ENCODE data around the gene UTP20. TPM values are rescaled to one million over a fixed set of nuclear protein-coding genes. Genes with fewer than 3 reads are reported as not detected.

UTP20 gene
- total and polyA plus RNA-seq, 4 donors: 1.5 to 10.1 (median 4.4) TPM

GRCh38 chr12:101267111-101267510 is 12.8 kb upstream of the UTP20 start:
- TF ChIP-seq FOXA2 (IDR thresholded peaks at IDR 0.05) (no peak), HNF4G (IDR thresholded peaks at IDR 0.05) (no peak), REST (IDR thresholded peaks at IDR 0.05) (no peak), ATF3 (IDR thresholded peaks at IDR 0.05) (no peak), YY1 (IDR thresholded peaks at IDR 0.05) (no peak), GABPA (IDR thresholded peaks at IDR 0.05 in 1 of 2, conservative IDR thresholded peaks at IDR 0.05 in 1 of 2) (no peak), SP1 (IDR thresholded peaks at IDR 0.05) (no peak), EGR1 (IDR thresholded peaks at IDR 0.05; ENCODE audit: low read depth in 2 of 2) (no peak), RXRA (IDR thresholded peaks at IDR 0.05) (no peak), CTCF (IDR thresholded peaks at IDR 0.05; ENCODE audit: low read depth, low read length, missing input control) (no peak), JUND (IDR thresholded peaks at IDR 0.05) (no peak), FOXA1 (IDR thresholded peaks at IDR 0.05) (no peak), RAD21 (IDR thresholded peaks at IDR 0.05) (no peak), HNF4A (conservative IDR thresholded peaks at IDR 0.05) (no peak)

GRCh38 chr12:101276433-101276832 is 3.5 kb upstream of the UTP20 start:
- no peak overlapping the region for H3K9ac ChIP-seq (ENCODE audit: low read depth in 1 of 2, low read length in 2 of 2)
- no peak overlapping the region for H3K27ac ChIP-seq (ENCODE audit: low read depth in 1 of 2, low read length in 2 of 2)
- H3K36me3 ChIP-seq (ENCODE audit: control insufficient read depth in 4 of 4, insufficient read depth in 3 of 4, low read depth in 1 of 4, low read length in 3 of 4): no peaks in the 10 kb centered on the region
- 83% methylated on average over 1 of the region's 1 CpG for WGBS
- no peak for DNase-seq (ENCODE audit: low spot score)
- TF ChIP-seq TAF1 (conservative IDR thresholded peaks at IDR 0.05) (no peak), ZBTB33 (IDR thresholded peaks at IDR 0.05) (no peak), CTCF (IDR thresholded peaks at IDR 0.05; ENCODE audit: low read depth, low read length, missing input control) (no peak), RAD21 (IDR thresholded peaks at IDR 0.05) (no peak), YY1 (IDR thresholded peaks at IDR 0.05) (no peak), FOXA2 (IDR thresholded peaks at IDR 0.05) (no peak), GABPA (IDR thresholded peaks at IDR 0.05 in 1 of 2, conservative IDR thresholded peaks at IDR 0.05 in 1 of 2) (no peak), MAX (IDR thresholded peaks at IDR 0.05) (no peak), ATF3 (IDR thresholded peaks at IDR 0.05) (no peak), HNF4A (conservative IDR thresholded peaks at IDR 0.05) (no peak), EGR1 (IDR thresholded peaks at IDR 0.05; ENCODE audit: low read depth in 2 of 2) (no peak), NR2F2 (IDR thresholded peaks at IDR 0.05) (no peak), REST (IDR thresholded peaks at IDR 0.05) (no peak), SP1 (IDR thresholded peaks at IDR 0.05) (no peak)
- no peaks in the 10 kb centered on the region for H3K27me3 ChIP-seq (ENCODE audit: control insufficient read depth in 4 of 4, insufficient read depth in 4 of 4, low read length in 3 of 4)
- no peaks in the 10 kb centered on the region for H3K9me3 ChIP-seq (ENCODE audit: control insufficient read depth in 4 of 4, low read length in 3 of 4)
- H3K4me1 ChIP-seq (ENCODE audit: control insufficient read depth in 4 of 4, insufficient read depth in 4 of 4, low read length in 3 of 4): peaks cover 0 to 13% (median 10%) of the 10 kb centered on the region in 4 donors
- no peak overlapping the region for H3K4me3 ChIP-seq (ENCODE audit: low read depth in 1 of 3, low read length in 3 of 3)

More at GRCh38 chr12:101267111-101267510, 12.8 kb upstream of the UTP20 start:
- H3K27me3 ChIP-seq (ENCODE audit: control insufficient read depth in 4 of 4, insufficient read depth in 4 of 4, low read length in 3 of 4): no peaks in the 10 kb centered on the region
- H3K9me3 ChIP-seq (ENCODE audit: control insufficient read depth in 4 of 4, low read length in 3 of 4): no peaks in the 10 kb centered on the region
- no peak overlapping the region for H3K4me3 ChIP-seq (ENCODE audit: low read depth in 1 of 3, low read length in 3 of 3)
- DNase-seq (ENCODE audit: low spot score): no peak
- H3K4me1 ChIP-seq (ENCODE audit: control insufficient read depth in 4 of 4, insufficient read depth in 4 of 4, low read length in 3 of 4): no peaks in the 10 kb centered on the region
- no peak overlapping the region for H3K9ac ChIP-seq (ENCODE audit: low read depth in 1 of 2, low read length in 2 of 2)
- H3K36me3 ChIP-seq (ENCODE audit: control insufficient read depth in 4 of 4, insufficient read depth in 3 of 4, low read depth in 1 of 4, low read length in 3 of 4): no peaks in the 10 kb centered on the region
- H3K27ac ChIP-seq (ENCODE audit: low read depth in 1 of 2, low read length in 2 of 2): no peak overlapping the region
